Muscle of leg (tissue), 16 donors: ENCODE data around the gene SERTAD4. TPM values are rescaled to one million over a fixed set of nuclear protein-coding genes. Genes with fewer than 3 reads are reported as not detected.
"Not testable (repeated sequence)": the region's sequence is repeated elsewhere in the genome, so short reads cannot be mapped to it uniquely, and the experiment has no call there.

ENCODE experiments used
- DNase-seq: peaks from one replicate; pipeline ENCODE4 v3.0.0; 2013
- H3K27ac ChIP-seq: one replicate; pipeline ENCODE4 v1.5.1; 2013; ENCODE audit warnings: mild to moderate bottlenecking, low read length, control low read depth
- H3K27me3 ChIP-seq: one replicate; pipeline ENCODE4 v1.6.1; 2013; ENCODE audit warnings: low read length; ENCODE audit not compliant: control insufficient read depth, insufficient read depth
- H3K36me3 ChIP-seq: one replicate; pipeline ENCODE4 v1.6.1; 2013; ENCODE audit warnings: low read length; ENCODE audit not compliant: control insufficient read depth, insufficient read depth
- H3K4me1 ChIP-seq: one replicate; pipeline ENCODE4 v1.6.1; 2013; ENCODE audit warnings: low read length; ENCODE audit not compliant: control insufficient read depth, insufficient read depth
- H3K4me3 ChIP-seq: one replicate; pipeline ENCODE4 v1.5.1; 2013; ENCODE audit warnings: low read length, control low read depth
- H3K9me3 ChIP-seq: replicated peaks from 2 replicates; pipeline ENCODE4 v1.6.1; 2013; ENCODE audit warnings: low read depth, low read length; ENCODE audit not compliant: control insufficient read depth
- WGBS: methylation state at CpG from one replicate; pipeline ENCODE4 v1.1.5; 2013; ENCODE audit warnings: missing lambda C conversion rate; ENCODE audit not compliant: insufficient coverage; 5-methylcytosine and 5-hydroxymethylcytosine counted together
- long read RNA-seq, 11 donors: transcript quantifications; one replicate each; lab custom pipeline, GENCODE V29; 2026
- polyA plus RNA-seq, 8 donors: library from polyadenylated mRNA; unstranded; fragments of 120-200 nt; gene quantifications; one replicate each; pipeline versions ENCODE4 v1.2.1 to v1.2.3, GENCODE V29; 2013; ENCODE audit warnings: inconsistent platforms in 1 of 8, low replicate concordance in 1 of 8; ENCODE audit not compliant: insufficient read length in 8 of 8, insufficient read depth in 1 of 8
- total RNA-seq: library from RNA; stranded (reverse); fragments of 120-200 nt; gene quantifications from one replicate; pipeline ENCODE4 v1.2.4, GENCODE V29; 2013

Gene SERTAD4
- total RNA-seq (6.3 TPM), polyA plus RNA-seq (10 to 100 TPM in 3 of 8 donors, 1 to 10 TPM in 5; 3.6 to 13.1 (median 6.7) TPM)
- long read RNA-seq, donor 1 = 0 reads
- long read RNA-seq, donor 2 = 0 reads
- long read RNA-seq, donor 3, full-length matches to known transcripts = 3 of 3 reads
- long read RNA-seq, donor 3, partial matches to known transcripts = 0 of 3 reads
- long read RNA-seq, donor 3, other reads (novel, unspliced or antisense) = 0 of 3 reads
- long read RNA-seq, donor 4, full-length matches to known transcripts = 3 of 3 reads
- long read RNA-seq, donor 4, partial matches to known transcripts = 0 of 3 reads
- long read RNA-seq, donor 4, other reads (novel, unspliced or antisense) = 0 of 3 reads
- long read RNA-seq, donor 5, full-length matches to known transcripts = 1 of 1 reads
- long read RNA-seq, donor 5, partial matches to known transcripts = 0 of 1 reads
- long read RNA-seq, donor 5, other reads (novel, unspliced or antisense) = 0 of 1 reads
- long read RNA-seq, donor 6, full-length matches to known transcripts = 1 of 1 reads
- long read RNA-seq, donor 6, partial matches to known transcripts = 0 of 1 reads
- long read RNA-seq, donor 6, other reads (novel, unspliced or antisense) = 0 of 1 reads
- long read RNA-seq, donor 7, full-length matches to known transcripts = 2 of 2 reads
- long read RNA-seq, donor 7, partial matches to known transcripts = 0 of 2 reads
- long read RNA-seq, donor 7, other reads (novel, unspliced or antisense) = 0 of 2 reads
- long read RNA-seq, donor 8, full-length matches to known transcripts = 2 of 2 reads
- long read RNA-seq, donor 8, partial matches to known transcripts = 0 of 2 reads
- long read RNA-seq, donor 8, other reads (novel, unspliced or antisense) = 0 of 2 reads
- long read RNA-seq, donor 9, full-length matches to known transcripts = 3 of 3 reads
- long read RNA-seq, donor 9, partial matches to known transcripts = 0 of 3 reads
- long read RNA-seq, donor 9, other reads (novel, unspliced or antisense) = 0 of 3 reads
- long read RNA-seq, donor 10, full-length matches to known transcripts = 2 of 2 reads
- long read RNA-seq, donor 10, partial matches to known transcripts = 0 of 2 reads
- long read RNA-seq, donor 10, other reads (novel, unspliced or antisense) = 0 of 2 reads
- long read RNA-seq, donor 11, full-length matches to known transcripts = 2 of 2 reads
- long read RNA-seq, donor 11, partial matches to known transcripts = 0 of 2 reads
- long read RNA-seq, donor 11, other reads (novel, unspliced or antisense) = 0 of 2 reads

DNA sequence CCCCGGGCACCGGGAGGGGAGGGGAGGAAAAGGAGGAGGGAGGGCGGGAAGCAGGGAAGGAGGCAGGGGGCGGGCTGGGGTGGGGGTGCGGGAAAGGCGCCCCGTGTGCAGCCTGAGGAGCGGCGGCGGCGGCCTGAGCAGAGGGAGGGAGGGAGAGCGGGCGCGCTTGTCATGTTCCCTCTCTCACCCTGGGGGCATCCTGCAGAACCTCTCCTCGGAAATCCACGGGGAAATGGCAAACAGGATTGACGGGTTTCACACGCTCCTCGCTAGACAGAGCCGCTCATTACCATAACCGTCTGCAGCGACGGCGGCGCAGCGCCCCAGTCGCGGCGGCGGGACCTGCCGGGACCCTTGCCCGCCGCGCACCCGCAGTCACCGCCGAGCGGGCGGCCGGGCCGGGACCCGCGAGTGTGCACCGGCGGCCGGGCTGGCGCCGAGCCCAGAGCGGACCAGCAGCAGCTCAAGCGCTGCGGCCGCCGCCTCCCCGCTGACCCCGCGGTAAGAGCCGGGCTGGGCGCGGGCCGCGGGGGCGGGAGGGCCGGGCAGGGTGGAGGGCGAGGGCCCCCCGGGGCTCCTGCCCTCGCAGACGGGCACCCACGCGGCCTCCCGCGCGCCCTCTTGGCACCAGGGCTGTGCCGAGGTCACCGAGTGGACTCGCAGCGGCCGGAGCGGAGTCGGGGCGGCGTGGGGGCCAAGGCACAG, at the start of gene SERTAD4:
Gene SERTAD4 (plus strand): TSS at position 286 of the 705 bp plus-strand sequence. CDS start 5,165 bp downstream, outside the sequence.
- no peaks in the 10 kb centered on the region for H3K9me3 ChIP-seq
- under 1% methylated on average over 66 of the region's 81 CpGs for WGBS
- peak within 1 kb of the TSS; percentile 70 for H3K4me3 ChIP-seq
- H3K4me1 ChIP-seq = peaks cover 26% of the 10 kb centered on the region
- no peaks in the 10 kb centered on the region for H3K36me3 ChIP-seq
- H3K27me3 ChIP-seq = peaks cover 19% of the 10 kb centered on the region
- peak within 1 kb of the TSS; percentile 47 for H3K27ac ChIP-seq
- DNase-seq = peak; percentile 68

DNA sequence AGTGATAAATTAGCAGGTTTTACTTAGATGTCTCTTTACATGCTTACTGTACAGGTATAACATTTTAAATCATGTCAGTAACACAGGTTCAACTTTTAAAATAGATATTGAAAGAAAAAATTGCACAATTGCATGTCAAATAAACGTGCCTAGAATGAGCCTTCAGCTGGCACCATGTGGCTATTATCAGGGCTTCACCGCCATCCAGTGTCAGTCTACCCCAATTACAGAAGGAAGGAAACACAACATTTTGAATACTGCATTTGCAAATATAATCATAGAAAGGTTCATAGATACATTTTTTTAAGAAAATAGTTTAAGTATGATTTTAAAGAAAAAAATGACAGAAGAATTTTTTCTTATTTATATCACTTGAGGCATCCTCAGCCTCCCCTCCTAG, 47.5 kb upstream of the SERTAD4 start:
- Histone ChIP-seq H3K4me1 (no peaks in the 10 kb centered on the region), H3K9me3 (no peaks in the 10 kb centered on the region), H3K27me3 (no peaks in the 10 kb centered on the region), H3K27ac (no peak overlapping the region), H3K36me3 (no peaks in the 10 kb centered on the region), H3K4me3 (no peak overlapping the region)
- no peak for DNase-seq
- no CpG with 5 or more reads among the region's 2 CpGs for WGBS

DNA sequence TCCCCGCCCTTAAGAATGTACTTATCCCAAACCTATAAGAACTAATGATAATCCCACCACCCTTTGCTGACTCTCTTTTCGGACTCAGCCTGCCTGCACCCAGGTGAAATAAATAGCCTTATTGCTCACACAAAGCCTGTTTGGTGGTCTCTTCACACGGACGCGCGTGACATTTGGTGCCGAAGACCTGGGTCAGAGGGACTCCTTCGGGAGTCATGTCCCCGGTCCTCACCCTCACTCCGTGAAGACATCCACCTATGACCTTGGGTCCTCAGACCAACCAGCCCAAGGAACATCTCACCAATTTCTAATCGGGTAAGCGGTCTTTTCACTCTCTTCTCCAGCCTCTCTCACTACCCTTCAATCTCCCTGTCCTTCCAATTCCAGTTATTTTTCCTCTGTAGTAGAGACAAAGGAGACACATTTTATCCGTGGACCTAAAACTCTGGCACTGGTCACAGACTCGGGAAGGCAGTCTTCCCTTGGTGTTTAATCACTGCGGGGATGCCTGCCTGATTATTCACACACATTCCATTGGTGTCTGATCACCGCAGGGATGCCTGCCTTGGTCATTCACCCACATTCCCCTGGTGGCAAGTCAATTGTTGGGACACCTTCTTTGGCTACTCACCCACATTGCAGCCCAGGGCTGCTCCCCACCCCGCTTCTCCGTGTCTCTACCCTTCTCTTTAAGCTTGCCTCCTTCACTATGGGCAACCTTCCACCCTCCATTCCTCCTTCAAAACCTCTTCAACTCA, 44.6 kb upstream of the SERTAD4 start:
- not testable (repeated sequence) for H3K9me3 ChIP-seq, DNase-seq, H3K4me3 ChIP-seq, H3K27ac ChIP-seq, H3K36me3 ChIP-seq, H3K27me3 ChIP-seq, H3K4me1 ChIP-seq
- 83% methylated on average over 17 of the region's 18 CpGs for WGBS

DNA sequence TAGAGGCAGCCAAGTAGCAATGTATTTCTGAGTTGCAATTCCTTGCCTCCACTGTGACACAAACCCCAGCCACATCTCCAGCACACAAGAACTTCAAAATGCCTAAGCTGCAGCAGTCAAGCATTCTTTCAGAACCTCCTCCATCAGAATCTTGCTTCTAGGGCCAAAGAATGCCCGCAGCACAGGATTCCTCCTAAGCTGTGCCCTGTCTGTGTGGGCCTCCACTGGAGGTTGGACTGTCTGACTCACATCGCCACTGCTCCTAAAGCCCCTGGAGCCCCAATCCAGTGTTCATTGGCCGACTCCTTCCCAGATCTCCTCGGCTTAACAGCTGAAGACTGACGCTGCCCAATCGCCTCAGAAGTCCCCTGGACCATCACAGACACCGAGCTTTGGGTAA, 43.2 kb upstream of the SERTAD4 start:
- no peak overlapping the region for H3K4me3 ChIP-seq
- H3K36me3 ChIP-seq = no peaks in the 10 kb centered on the region
- no peaks in the 10 kb centered on the region for H3K27me3 ChIP-seq
- H3K27ac ChIP-seq = no peak overlapping the region
- WGBS = 78% methylated on average over 6 of the region's 7 CpGs
- H3K4me1 ChIP-seq = no peaks in the 10 kb centered on the region
- no peak for DNase-seq
- H3K9me3 ChIP-seq = no peaks in the 10 kb centered on the region

DNA sequence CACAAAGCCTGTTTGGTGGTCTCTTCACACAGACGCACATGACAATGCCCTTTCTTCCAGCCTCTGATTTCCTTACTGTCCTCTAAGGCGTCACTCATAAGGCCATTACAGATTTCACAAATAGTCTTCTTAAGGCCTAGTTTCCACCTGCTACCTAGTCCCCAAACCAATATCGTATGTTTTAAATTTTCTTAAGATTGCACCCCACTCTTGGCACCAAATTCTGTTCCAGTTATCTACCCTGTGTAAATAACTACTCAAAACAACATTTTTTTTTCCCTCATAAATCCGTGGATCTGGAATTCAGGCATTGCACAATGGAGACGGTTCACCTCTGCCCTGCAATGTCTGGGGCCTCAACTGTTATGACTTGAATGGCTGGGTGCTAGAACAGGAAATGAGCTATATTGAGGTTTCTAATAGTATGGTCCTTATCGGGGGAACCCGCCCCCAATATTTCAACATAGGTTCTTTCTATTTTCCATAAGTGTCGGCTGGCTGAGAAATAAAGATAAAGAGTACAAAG, 36.9 kb upstream of the SERTAD4 start:
- no peaks in the 10 kb centered on the region for H3K27me3 ChIP-seq
- no peaks in the 10 kb centered on the region for H3K4me1 ChIP-seq
- no peak for DNase-seq
- 100% methylated on average over 3 of the region's 8 CpGs for WGBS
- H3K4me3 ChIP-seq = no peak overlapping the region
- peaks cover 5% of the 10 kb centered on the region for H3K9me3 ChIP-seq
- H3K27ac ChIP-seq = no peak overlapping the region
- no peaks in the 10 kb centered on the region for H3K36me3 ChIP-seq

DNA sequence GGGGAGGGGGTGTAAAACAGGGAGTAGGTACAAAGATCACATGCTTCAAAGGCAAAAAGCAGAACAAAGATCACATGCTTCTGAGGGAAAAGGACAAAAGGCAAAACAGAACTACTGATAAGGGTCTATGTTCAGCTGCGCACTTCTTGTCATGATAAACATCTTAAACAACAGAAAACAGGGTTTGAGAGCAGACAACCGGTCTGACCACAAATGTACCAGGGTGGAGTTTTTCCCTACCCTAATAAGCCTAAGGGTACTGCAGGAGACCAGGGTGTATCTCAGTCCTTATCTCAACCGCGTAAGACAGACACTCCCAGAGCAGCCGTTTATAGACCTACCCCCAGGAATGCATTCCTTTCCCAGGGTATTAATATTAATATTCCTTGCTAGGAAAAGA, 36.3 kb upstream of the SERTAD4 start:
- no CpG with 5 or more reads among the region's 5 CpGs for WGBS
- H3K36me3 ChIP-seq, H3K27me3 ChIP-seq, H3K9me3 ChIP-seq, H3K27ac ChIP-seq, DNase-seq, H3K4me1 ChIP-seq, H3K4me3 ChIP-seq: not testable (repeated sequence)

DNA sequence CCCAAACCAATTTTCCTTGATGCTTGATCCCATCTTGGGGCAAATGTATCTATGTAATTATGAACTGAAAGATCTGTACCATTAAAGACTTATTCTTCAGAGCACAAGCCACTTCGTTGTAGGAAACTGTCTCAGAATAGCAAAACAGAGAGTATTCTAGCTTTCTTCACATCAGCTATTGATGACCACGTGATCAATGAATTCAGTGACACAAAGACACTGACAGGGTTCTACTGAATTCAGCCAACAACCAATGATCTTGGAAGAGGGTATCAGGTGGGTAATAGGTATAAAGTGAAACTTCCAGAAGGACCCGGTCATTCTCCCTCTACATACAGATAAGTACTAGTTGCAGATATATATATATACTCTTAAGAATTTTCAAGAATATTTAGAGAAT, 33.8 kb upstream of the SERTAD4 start:
- no CpG with 5 or more reads among the region's 3 CpGs for WGBS
- no peak overlapping the region for H3K4me3 ChIP-seq
- H3K27me3 ChIP-seq = no peaks in the 10 kb centered on the region
- DNase-seq = no peak
- no peaks in the 10 kb centered on the region for H3K36me3 ChIP-seq
- H3K27ac ChIP-seq = no peak overlapping the region
- no peaks in the 10 kb centered on the region for H3K4me1 ChIP-seq
- H3K9me3 ChIP-seq = peaks cover 5% of the 10 kb centered on the region

DNA sequence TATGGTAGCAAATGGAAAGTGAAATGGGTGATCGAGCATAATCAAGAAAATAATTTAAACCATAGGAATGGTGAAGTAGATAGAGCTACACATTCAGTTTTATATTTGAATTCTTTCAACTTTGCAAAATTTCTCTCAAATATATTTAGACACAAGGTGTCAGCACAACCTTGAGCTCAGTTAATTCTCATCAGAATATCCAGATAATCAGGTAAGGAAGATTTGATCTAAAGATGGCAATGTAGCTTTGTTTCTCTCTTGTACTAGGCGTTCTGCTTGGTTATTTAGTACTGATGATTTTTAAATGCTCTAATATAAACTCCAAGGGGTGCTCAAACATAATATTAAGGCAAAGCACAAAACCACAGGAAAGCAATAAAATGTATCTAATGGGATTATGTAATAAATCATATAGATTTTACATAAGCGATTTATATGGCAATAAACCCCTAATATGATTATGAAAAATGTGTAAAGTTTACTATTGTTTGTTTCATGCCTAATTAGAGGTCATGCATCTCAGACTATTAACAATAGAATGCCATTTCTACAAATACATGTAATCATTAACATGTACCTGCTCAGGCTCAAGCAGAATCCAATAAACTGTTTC, 32.4 kb upstream of the SERTAD4 start:
- Histone ChIP-seq H3K9me3 (peaks cover 5% of the 10 kb centered on the region), H3K27ac (no peak overlapping the region), H3K27me3 (no peaks in the 10 kb centered on the region), H3K4me3 (no peak overlapping the region), H3K4me1 (no peaks in the 10 kb centered on the region), H3K36me3 (no peaks in the 10 kb centered on the region)
- WGBS = no CpG with 5 or more reads among the region's 3 CpGs
- peak; percentile 36 for DNase-seq
